Activated T-cell treated with anti-CD3 and anti-CD28 coated beads for 1 hour (primary cell): ENCODE measurements around the gene ACSL3.
A peak's percentile ranks its signal among the peaks of the same experiment; 100 is the strongest.
"Not testable (repeated sequence)": the region's sequence is repeated elsewhere in the genome, so short reads cannot be mapped to it uniquely, and the experiment has no call there.

Experiments
- DNase-seq: peaks from one replicate; pipeline ENCODE4 v3.0.0-alpha.2; 2020; ENCODE audit warnings: low read depth

The ACSL3 gene

GRCh38 chr2:222860740-222861410, at the start of gene ACSL3:
Gene ACSL3, plus strand, starts transcription at chr2:222861036. Its CDS starts 47,737 bp downstream, at chr2:222908773.
- peak; percentile 87 for DNase-seq

GRCh38 chr2:222811828-222812227, 49.0 kb upstream of the ACSL3 start:
- DNase-seq = no peak

- DNase-seq = no peak
Observed at GRCh38 chr2:222813177-222813843, 47.5 kb upstream of the ACSL3 start.

GRCh38 chr2:222819722-222820333, 41.0 kb upstream of the ACSL3 start:
- DNase-seq = no peak

GRCh38 chr2:222823183-222823930, 37.5 kb upstream of the ACSL3 start:
- no peak for DNase-seq

- DNase-seq = no peak
Observed at GRCh38 chr2:222825031-222825430, 35.8 kb upstream of the ACSL3 start.

- no peak for DNase-seq
Observed at GRCh38 chr2:222827417-222827816, 33.4 kb upstream of the ACSL3 start.

- no peak for DNase-seq
Observed at GRCh38 chr2:222828572-222828971, 32.3 kb upstream of the ACSL3 start.

- DNase-seq = no peak
Observed at GRCh38 chr2:222830164-222830563, 30.7 kb upstream of the ACSL3 start.

GRCh38 chr2:222833410-222833809, 27.4 kb upstream of the ACSL3 start:
- no peak for DNase-seq

GRCh38 chr2:222835143-222835822, 25.6 kb upstream of the ACSL3 start:
- DNase-seq = no peak

- no peak for DNase-seq
Observed at GRCh38 chr2:222835823-222836151, 25.0 kb upstream of the ACSL3 start.

- DNase-seq = no peak
Observed at GRCh38 chr2:222837643-222838056, 23.2 kb upstream of the ACSL3 start.

GRCh38 chr2:222840060-222840802, 20.6 kb upstream of the ACSL3 start:
- DNase-seq = no peak

GRCh38 chr2:222842491-222843174, 18.2 kb upstream of the ACSL3 start:
- DNase-seq = no peak

GRCh38 chr2:222844323-222844722, 16.5 kb upstream of the ACSL3 start:
- no peak for DNase-seq

- not testable (repeated sequence) for DNase-seq
Observed at GRCh38 chr2:222845314-222845713, 15.5 kb upstream of the ACSL3 start.

- DNase-seq = no peak
Observed at GRCh38 chr2:222846003-222846402, 14.8 kb upstream of the ACSL3 start.

- not testable (repeated sequence) for DNase-seq
Observed at GRCh38 chr2:222848031-222848430, 12.8 kb upstream of the ACSL3 start.

- DNase-seq = no peak
Observed at GRCh38 chr2:222848862-222849261, 12.0 kb upstream of the ACSL3 start.
